GM19455 (cell line): ENCODE results near the gene UBXN6.

Experiments used
- ATAC-seq: cut with Tn5 transposase; IDR thresholded peaks from one replicate; pipeline ENCODE4 v1.9.1; 2021; ENCODE audit not compliant: unreplicated experiment

The UBXN6 gene

GRCh38 chr19:4443188-4443587, 14.4 kb downstream of the UBXN6 start:
- no peak for ATAC-seq

GRCh38 chr19:4442819-4443146, 14.8 kb downstream of the UBXN6 start:
- no peak for ATAC-seq

- no peak for ATAC-seq
These were observed 15.4 kb downstream of the UBXN6 start for GRCh38 chr19:4441994-4442818.

- no peak for ATAC-seq
These were observed 18.4 kb downstream of the UBXN6 start for GRCh38 chr19:4439243-4439642.

GRCh38 chr19:4437103-4437502, 20.5 kb downstream of the UBXN6 start:
- ATAC-seq: no peak

- ATAC-seq: no peak
These were observed 21.4 kb downstream of the UBXN6 start for GRCh38 chr19:4436231-4436630.

GRCh38 chr19:4434391-4434790, 23.2 kb downstream of the UBXN6 start:
- ATAC-seq: no peak

- ATAC-seq: no peak
These were observed 24.6 kb downstream of the UBXN6 start for GRCh38 chr19:4432918-4433506.

- ATAC-seq: no peak
These were observed 25.6 kb downstream of the UBXN6 start for GRCh38 chr19:4431808-4432674.

- ATAC-seq: no peak
These were observed 26.3 kb downstream of the UBXN6 start for GRCh38 chr19:4431296-4431695.

GRCh38 chr19:4430760-4431159, 26.8 kb downstream of the UBXN6 start:
- ATAC-seq: no peak

- no peak for ATAC-seq
These were observed 27.8 kb downstream of the UBXN6 start for GRCh38 chr19:4429771-4430171.

GRCh38 chr19:4429256-4429655, 28.3 kb downstream of the UBXN6 start:
- no peak for ATAC-seq

GRCh38 chr19:4428326-4428975, 29.1 kb downstream of the UBXN6 start:
- ATAC-seq: no peak

- ATAC-seq: no peak
These were observed 32.1 kb downstream of the UBXN6 start for GRCh38 chr19:4425537-4425936.

- no peak for ATAC-seq
These were observed 34.0 kb downstream of the UBXN6 start for GRCh38 chr19:4423416-4424126.

- ATAC-seq: no peak
These were observed 41.3 kb downstream of the UBXN6 start for GRCh38 chr19:4416268-4416667.

GRCh38 chr19:4415352-4415751, 42.2 kb downstream of the UBXN6 start:
- no peak for ATAC-seq

GRCh38 chr19:4414800-4415321, 42.7 kb downstream of the UBXN6 start:
- ATAC-seq: no peak

GRCh38 chr19:4414144-4414799, 43.3 kb downstream of the UBXN6 start:
- no peak for ATAC-seq
